DMS53 (cell line): ENCODE measurements around the gene BAZ1A.

Experiments used
- DNase-seq: peaks from one replicate; lab custom pipeline; 2025; lab: John Stamatoyannopoulos, UW

The BAZ1A gene

GRCh38 chr14:34722723-34723545 lies 152.2 kb downstream of the BAZ1A start:
- DNase-seq = peak; percentile 59

- DNase-seq = no peak
These were observed 154.0 kb downstream of the BAZ1A start for GRCh38 chr14:34721129-34721528.

- no peak for DNase-seq
These were observed 156.3 kb downstream of the BAZ1A start for GRCh38 chr14:34718750-34719304.

- no peak for DNase-seq
These were observed 159.9 kb downstream of the BAZ1A start for GRCh38 chr14:34715127-34715863.

GRCh38 chr14:34714320-34715126 lies 160.6 kb downstream of the BAZ1A start, which contains the start of gene CFL2:
TSS of gene CFL2 (minus strand) at chr14:34714593. CDS start at chr14:34714540, 53 bp downstream.
- peak; percentile 83 for DNase-seq

GRCh38 chr14:34713681-34714319 lies 161.4 kb downstream of the BAZ1A start:
- peak; percentile 43 for DNase-seq

GRCh38 chr14:34713122-34713680 lies 162.0 kb downstream of the BAZ1A start:
- no peak for DNase-seq

GRCh38 chr14:34711796-34712712 lies 163.1 kb downstream of the BAZ1A start:
- no peak for DNase-seq

GRCh38 chr14:34711169-34711568 lies 164.0 kb downstream of the BAZ1A start:
- DNase-seq = peak; percentile 3

- no peak for DNase-seq
These were observed 164.4 kb downstream of the BAZ1A start for GRCh38 chr14:34710744-34711143.

GRCh38 chr14:34710006-34710405 lies 165.2 kb downstream of the BAZ1A start:
- DNase-seq = no peak

- DNase-seq = no peak
These were observed 167.4 kb downstream of the BAZ1A start for GRCh38 chr14:34707722-34708121.
